ENCODE measurements around the gene GPANK1.

- no peak for TF ChIP-seq SUZ12 (IDR thresholded peaks at IDR 0.05)
- TF ChIP-seq BHLHE40 (IDR thresholded peaks at IDR 0.05; ENCODE audit: borderline replicate concordance) = no peak
- no peak for TF ChIP-seq ZNF384 (IDR thresholded peaks at IDR 0.05)
- no peak for TF ChIP-seq SP1 (IDR thresholded peaks at IDR 0.05)
- no peak for TF ChIP-seq FOXM1 (IDR thresholded peaks at IDR 0.05; ENCODE audit: borderline replicate concordance)
- TF ChIP-seq HDGF (IDR thresholded peaks at IDR 0.05; ENCODE audit: borderline replicate concordance) = no peak
- no peak for TF ChIP-seq TARDBP (IDR thresholded peaks at IDR 0.05)
- TF ChIP-seq LEF1 (IDR thresholded peaks at IDR 0.05; ENCODE audit: borderline replicate concordance) = no peak
- no peak for TF ChIP-seq ARNT (IDR thresholded peaks at IDR 0.05)
- TF ChIP-seq L3MBTL2 (conservative IDR thresholded peaks at IDR 0.05) = no peak
These were observed 42.8 kb downstream of the GPANK1 start for GRCh38 chr6:31621991-31622390.

All from HEK293T (cell line).